NCI-H1105 (cell line): Measurements from ENCODE around the gene ALPK1.
"Not testable (repeated sequence)": the region's sequence is repeated elsewhere in the genome, so short reads cannot be mapped to it uniquely, and the experiment has no call there.

Experiments
- DNase-seq: peaks from one replicate; lab custom pipeline; 2025; lab: John Stamatoyannopoulos, UW

The ALPK1 gene

DNA sequence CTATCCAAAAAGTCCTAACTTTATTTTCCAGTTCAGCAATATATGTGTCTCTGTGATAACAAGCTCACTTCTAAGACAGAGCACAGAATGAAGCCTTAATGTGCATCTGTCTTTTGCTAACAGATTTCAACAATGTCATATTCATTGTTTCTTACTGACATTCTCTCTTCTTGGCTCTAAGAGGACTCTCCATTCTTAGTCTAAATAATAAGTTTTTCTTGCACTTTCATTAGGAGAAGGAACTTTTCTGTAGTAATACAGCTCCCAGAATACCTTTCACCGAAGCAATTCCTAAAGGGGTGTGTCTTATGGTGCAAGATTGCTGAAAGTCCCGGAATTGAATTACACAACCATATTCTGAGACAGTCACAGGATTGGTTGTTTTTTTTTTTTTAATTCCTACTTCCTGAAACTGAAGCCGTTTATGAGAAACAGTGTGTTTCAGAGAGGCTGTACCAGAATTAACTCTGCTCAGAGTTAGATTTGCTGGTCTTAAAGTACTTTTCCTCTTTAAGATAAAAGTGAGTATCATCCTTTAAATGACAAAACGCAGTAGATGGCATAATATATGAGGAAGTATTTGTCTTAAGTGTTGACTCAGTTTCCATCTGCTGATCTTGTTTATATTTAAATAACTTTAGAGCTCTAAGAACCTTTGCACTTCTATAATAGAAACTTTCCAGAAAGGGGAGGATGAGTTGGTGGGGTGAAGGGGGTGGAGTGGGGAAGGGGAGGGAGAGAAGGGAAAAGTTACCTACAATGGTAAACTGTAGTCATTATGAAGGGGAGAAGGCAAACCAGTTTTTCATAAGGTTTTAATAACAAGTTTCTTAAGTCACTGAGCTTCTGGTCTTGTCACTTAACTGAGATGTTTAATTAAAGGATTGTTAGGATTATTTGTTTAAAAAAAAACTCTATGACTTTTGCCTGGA, at the start of gene ALPK1:
ALPK1 (plus strand) TSS at position 421 of the 932 bp plus-strand sequence.
- DNase-seq: no peak

GRCh38 chr4:112251019-112251643, 46.0 kb upstream of the ALPK1 start:
- DNase-seq: no peak

GRCh38 chr4:112252234-112252633, 44.9 kb upstream of the ALPK1 start:
- no peak for DNase-seq

DNA sequence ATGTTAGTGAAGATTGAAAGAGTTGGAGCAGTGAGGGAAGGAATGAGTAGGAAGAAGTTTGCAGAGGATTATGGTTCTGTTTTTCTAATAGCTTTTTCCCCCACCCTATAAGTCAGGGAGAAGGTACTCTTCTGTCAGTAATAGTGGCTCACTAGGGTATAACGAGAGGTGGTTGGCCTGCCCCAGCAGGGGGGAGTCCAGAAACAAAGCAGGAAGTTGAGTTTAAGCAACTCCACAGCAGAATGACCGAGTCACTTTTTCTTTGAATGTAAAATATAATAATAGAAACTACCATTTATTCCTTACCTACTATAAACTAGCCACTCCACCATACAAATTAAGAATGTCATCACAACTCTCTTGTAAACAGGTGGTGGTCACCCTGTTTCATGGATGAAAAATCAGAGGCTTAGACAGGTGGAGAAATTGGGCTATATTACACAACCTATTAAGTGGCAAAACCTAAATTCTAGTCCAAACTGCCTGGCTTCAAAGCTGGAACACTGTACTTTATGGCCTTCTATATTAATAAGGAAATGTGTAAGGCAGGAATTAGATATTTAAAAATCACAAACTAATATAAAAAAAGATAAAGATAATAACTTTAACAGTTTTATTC, 43.7 kb upstream of the ALPK1 start:
- no peak for DNase-seq

GRCh38 chr4:112257098-112257497, 40.1 kb upstream of the ALPK1 start:
- DNase-seq: no peak

DNA sequence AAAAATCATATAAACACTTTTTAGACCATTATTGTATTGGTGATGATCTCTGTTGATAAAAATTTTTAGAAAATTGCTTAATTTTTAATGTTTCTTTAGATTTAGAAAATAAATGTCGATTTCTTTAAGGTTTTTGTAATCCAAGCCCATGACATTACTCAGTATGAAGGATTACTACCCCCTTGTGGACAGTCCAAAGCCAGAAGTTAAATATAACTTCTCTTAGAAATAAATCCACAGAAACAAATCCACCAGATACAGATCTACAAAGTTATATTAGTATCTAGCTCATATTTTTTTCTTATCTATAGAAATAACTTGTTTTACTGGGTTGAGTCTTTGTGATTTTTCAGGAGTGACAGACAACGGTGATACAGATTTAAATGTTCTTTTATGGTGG, 30.3 kb upstream of the ALPK1 start:
- no peak for DNase-seq

DNA sequence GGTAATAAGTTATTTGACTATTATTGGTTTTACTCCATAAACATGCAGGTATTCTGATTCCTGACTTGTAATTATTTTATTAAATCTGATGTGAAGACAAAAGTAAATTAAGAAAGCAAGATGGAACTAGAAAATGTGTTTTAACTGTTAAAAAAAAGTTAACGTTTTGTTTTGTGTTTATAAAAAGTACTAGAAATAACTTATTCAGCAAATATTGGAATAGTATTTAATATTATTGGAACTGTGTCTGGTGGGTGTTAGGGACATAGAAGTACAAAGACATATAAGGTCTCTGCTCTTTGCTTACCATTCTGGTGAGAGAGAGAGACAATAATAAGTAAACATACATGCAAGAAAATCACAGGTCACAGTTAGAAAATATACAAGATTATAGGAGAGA, 27.1 kb upstream of the ALPK1 start:
- DNase-seq: no peak

- no peak for DNase-seq
Measured at GRCh38 chr4:112270640-112271421, 26.3 kb upstream of the ALPK1 start.

GRCh38 chr4:112272292-112272691, 24.9 kb upstream of the ALPK1 start:
- no peak for DNase-seq

DNA sequence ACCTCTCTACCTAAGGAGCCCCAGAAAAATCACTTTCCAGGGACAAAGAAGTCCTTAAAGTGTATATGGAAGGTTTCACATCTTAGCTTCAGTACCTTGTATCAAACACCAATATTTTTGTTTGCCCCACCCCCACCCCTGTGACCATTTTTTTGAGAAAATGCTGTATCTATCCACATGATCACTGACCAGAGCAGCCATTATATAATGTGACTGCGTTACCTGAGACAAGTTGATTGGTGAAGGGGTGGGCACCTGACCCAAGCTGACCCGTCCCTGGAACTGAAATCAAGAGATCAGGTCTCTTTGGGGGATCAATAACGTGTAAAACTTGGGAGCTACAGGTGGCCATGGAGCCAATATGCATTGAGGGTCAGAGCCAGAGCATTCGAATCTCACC, 22.2 kb upstream of the ALPK1 start:
- no peak for DNase-seq

GRCh38 chr4:112276113-112276512, 21.1 kb upstream of the ALPK1 start:
- DNase-seq: no peak

GRCh38 chr4:112277220-112277619, 19.9 kb upstream of the ALPK1 start:
- no peak for DNase-seq

DNA sequence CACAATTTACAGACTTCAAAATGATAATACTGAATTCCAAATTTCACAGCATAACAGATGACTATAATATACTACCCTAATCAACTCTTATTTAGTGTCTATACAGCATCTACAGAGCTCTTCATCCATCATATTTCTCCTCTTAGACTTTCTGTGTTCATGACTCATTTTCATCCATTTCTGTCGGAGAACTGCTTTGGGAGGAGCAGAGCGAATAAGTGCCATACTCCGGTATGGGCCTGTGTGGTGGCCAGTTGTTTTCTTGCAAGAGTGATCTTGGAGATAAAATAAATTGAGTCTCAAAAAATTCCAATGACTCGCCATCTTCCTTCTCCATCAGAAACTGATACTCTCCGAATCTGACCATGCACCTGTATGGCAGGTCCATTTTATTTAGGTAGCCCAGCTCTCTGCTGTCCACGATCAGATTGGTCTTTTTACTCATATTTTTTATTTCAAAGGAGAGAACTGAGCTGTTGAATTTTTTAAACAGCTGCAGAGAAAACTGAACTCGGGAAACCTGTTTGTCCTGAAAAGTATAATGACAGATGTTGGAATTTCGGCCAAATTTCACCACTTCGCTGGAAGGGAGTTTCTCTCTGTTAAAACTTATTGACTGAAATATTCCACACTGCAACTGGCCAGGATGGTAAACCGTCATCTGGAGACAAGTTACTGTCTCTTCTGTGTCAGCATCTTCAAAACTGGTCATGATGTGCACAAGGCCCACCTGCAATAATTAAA, 19.3 kb upstream of the ALPK1 start:
- DNase-seq: no peak

DNA sequence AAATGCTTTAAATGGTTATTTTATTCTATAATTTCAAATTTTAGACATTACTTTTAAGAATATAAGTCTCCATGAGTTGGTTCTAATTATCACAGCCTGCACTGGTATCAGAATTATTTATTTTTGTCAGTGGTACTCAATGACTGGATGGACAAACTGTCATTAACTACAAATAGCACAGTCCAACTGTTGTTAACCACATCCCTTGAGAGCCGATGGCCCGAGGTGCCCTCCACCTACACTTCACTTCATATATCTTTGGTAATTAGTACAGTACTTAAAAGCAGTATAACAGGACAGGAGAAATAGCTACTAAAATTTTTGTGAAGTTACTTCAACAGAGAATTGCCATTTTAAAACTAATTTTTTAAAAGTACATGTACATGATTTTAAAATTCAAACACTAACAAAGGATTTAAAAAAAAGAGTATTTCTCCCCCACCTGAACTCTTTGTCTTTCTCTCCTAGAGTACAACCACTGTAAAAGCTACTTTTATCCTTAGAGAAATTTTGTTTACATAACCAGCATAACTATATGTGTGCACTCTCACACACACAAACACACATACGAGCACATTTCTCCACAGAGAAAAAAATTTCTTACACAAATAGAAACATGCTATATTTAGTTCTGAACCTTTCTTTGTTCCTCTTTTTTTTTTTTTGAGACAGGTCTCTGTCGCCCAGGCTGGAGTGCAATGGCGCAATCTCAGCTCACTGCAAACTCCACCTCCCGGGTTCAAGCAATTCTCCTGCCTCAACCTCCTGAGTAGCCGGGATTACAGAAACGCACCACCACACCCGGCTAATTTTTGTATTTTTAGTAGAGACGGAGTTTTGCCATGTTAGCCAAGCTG, 17.9 kb upstream of the ALPK1 start:
- DNase-seq: no peak

DNA sequence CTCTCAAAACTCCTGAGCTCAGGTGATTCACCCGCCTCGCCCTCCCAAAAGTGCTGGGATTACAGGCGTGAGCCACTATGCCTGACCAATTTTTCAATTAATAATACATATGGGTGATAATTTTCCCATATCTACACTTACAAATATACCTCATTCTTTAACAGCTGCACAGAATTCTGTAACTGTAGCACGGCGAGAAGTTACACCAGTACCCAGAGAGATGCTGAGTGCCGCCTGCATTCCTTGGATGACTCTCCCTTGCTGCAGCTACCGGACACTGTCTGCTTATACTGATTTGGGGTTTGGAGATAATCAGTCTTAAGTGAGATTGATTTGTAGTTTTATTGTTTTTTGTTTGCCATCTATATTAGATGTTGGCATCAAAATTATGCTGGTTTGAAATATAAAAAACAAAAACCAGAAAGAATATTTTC, 17.3 kb upstream of the ALPK1 start:
- DNase-seq: no peak

GRCh38 chr4:112280386-112281056, 16.6 kb upstream of the ALPK1 start:
- DNase-seq: no peak

DNA sequence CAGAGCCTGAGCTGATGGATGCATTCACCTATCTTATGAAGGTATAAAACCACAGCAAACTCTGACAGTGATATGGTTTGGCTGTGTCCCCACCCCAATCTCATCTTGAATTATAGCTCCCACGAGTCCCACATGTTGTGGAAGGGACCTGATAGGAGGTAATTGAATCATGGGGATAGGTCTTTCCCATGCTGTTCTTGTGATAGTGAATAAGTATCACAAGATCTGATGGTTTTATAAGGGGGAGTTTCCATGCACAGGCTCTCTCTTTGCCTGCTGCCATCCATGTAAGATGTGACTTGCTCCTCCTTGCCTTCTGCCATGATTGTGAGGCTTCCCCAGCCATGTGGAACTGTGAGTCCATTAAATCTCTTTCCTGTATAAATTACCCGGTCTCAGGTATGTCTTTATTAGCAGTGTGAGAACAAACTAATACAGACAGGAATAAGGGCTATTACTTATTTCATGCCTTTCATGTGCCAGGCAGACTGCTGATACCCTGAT, 15.2 kb upstream of the ALPK1 start:
- DNase-seq: not testable (repeated sequence)

- DNase-seq: no peak
Measured at GRCh38 chr4:112282860-112283667, 14.1 kb upstream of the ALPK1 start.

- DNase-seq: no peak
Measured at GRCh38 chr4:112284166-112284565, 13.0 kb upstream of the ALPK1 start.
